Panc1 (cell line): ENCODE results near the gene CD163L1. TPM values are rescaled to one million over a fixed set of nuclear protein-coding genes. Genes with fewer than 3 reads are reported as not detected.

Source experiments
- ATAC-seq: fragments of 200-7000 bp; cut with Tn5 transposase; 2 replicates; pipeline ENCODE4 v1.9.1; 2020; ENCODE audit warnings: mild to moderate bottlenecking, moderate library complexity
- BruUV-seq: library from RNA; stranded (reverse); fragments of 400-500 nt; replicated peaks from 2 replicates; lab custom pipeline; 2021; lab: Mats Ljungman, UMichigan
- CTCF ChIA-PET: fragments of 300-600 bp; sonication (Branson Sonifier 250); formaldehyde crosslinking; loops from one replicate; lab custom pipeline; 2022; ENCODE audit warnings: antibody characterized with exemption; lab: Charles Lee
- POLR2A ChIA-PET: fragments of 300-600 bp; sonication (Branson Sonifier 250); formaldehyde crosslinking; loops from one replicate; lab custom pipeline; 2022; ENCODE audit warnings: antibody characterized with exemption; lab: Charles Lee
- DNase-seq: peaks from one replicate; pipeline ENCODE4 v3.0.0-alpha.2; 2010; ENCODE audit warnings: low read depth, low spot score
- H3K27ac ChIP-seq: 2 replicates; pipeline ENCODE4 v1.5.1; 2011; ENCODE audit warnings: mild to moderate bottlenecking, low read length, inconsistent platforms
- H3K27me3 ChIP-seq: fragments of 200-500 bp; sonication (Bioruptor generic); 2 replicates; pipeline ENCODE4 v1.6.0; 2014; ENCODE audit warnings: low read length, inconsistent platforms; ENCODE audit not compliant: control insufficient read depth, insufficient read depth
- H3K36me3 ChIP-seq: fragments of 200-500 bp; sonication (Bioruptor generic); 2 replicates; pipeline ENCODE4 v1.5.1; 2014; ENCODE audit warnings: inconsistent platforms, mild to moderate bottlenecking, low read length, moderate library complexity; ENCODE audit not compliant: control insufficient read depth, insufficient read depth
- H3K4me1 ChIP-seq: 2 replicates; pipeline ENCODE4 v1.5.1; 2011; ENCODE audit warnings: inconsistent platforms, mild to moderate bottlenecking, low read length, moderate library complexity; ENCODE audit not compliant: control insufficient read depth, insufficient read depth
- H3K4me3 ChIP-seq, 2 experiments: 2 replicates each; pipeline ENCODE4 v1.5.1; 2011 to 2012; ENCODE audit warnings: low read depth in 2 of 2, low read length in 2 of 2, mild to moderate bottlenecking in 2 of 2, inconsistent platforms in 1 of 2, moderate library complexity in 1 of 2
- H3K9me3 ChIP-seq: fragments of 200-500 bp; sonication (Bioruptor generic); 2 replicates; pipeline ENCODE4 v1.5.1; 2014; ENCODE audit warnings: low read depth, mild to moderate bottlenecking, inconsistent platforms, low read length, moderate library complexity; ENCODE audit not compliant: control insufficient read depth, insufficient read depth
- CTCF ChIP-seq: fragments of 450-650 bp; IDR thresholded peaks from 2 replicates; pipeline ENCODE4 v1.5.1; 2017; ENCODE audit warnings: mild to moderate bottlenecking
- POLR2AphosphoS5 ChIP-seq: IDR thresholded peaks from 2 replicates; pipeline ENCODE4 v1.6.1; 2012; ENCODE audit warnings: mild to moderate bottlenecking, low read depth, low read length, moderate library complexity
- SIN3A ChIP-seq: IDR thresholded peaks from 2 replicates; pipeline ENCODE4 v1.6.1; 2012; ENCODE audit warnings: low read depth, mild to moderate bottlenecking, low read length, moderate library complexity, borderline replicate concordance; ENCODE audit not compliant: insufficient read depth
- TCF7L2 ChIP-seq: IDR thresholded peaks from 2 replicates; pipeline ENCODE4 v1.6.1; 2011; ENCODE audit warnings: mild to moderate bottlenecking, low read depth, low read length, inconsistent platforms
- in situ Hi-C: cut with HindIII; loops from 2 replicates; pipeline ENCODE4 v1.10.0; 2016; ENCODE audit warnings: low sequenced_read_pairs, low pct_unique_long_range_greater_than_20kb
- intact Hi-C: fragments of 100-400 bp; cut with micrococcal nuclease; formaldehyde crosslinking; loops from one replicate; pipeline ENCODE4 v1.10.0; 2022; ENCODE audit not compliant: unreplicated experiment
- total RNA-seq: library from RNA; stranded (reverse); gene quantifications from one replicate; pipeline ENCODE4 v1.2.1, GENCODE V29; 2021; ENCODE audit not compliant: unreplicated experiment
- TF ChIP-seq, protein P1 (sequence below), 2 experiments: IDR thresholded peaks; 2 replicates each; pipeline ENCODE4 v1.6.1; 2011 to 2012; ENCODE audit warnings: low read depth in 2 of 2, control low read depth in 1 of 2, low read length in 1 of 2, mild to moderate bottlenecking in 1 of 2, moderate library complexity in 1 of 2; ENCODE audit not compliant: insufficient read depth in 1 of 2

The CD163L1 gene
- total RNA-seq, 1 experiment from 2014 or later: not detected

DNA sequence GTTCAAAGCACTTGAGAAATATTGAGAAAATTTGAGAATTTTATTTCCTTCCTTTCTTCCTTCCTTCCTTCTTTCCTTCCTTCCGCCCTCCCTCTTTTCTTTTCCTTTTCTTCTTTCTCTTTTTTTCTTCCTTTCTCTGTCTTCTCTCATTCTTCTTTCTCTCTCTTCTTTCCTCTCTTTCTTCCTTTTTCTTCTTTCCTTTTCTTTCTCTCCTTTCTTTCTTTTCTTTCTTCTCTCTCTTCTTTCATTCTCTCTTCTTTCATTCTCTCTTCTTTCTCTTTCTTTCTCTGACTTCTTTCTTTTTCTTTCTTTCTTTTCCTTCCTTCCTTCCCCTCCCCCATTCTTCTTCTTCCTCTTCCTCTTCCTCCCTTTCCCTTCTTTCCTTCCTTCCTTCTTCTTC lies 44.9 kb downstream of the CD163L1 start:
- ATAC-seq: no peak
- in situ Hi-C loops (no loop called here), intact Hi-C loops (no loop called here)
- Histone ChIP-seq H3K27ac (no peak overlapping the region), H3K4me1 (no peaks in the 10 kb centered on the region), H3K4me3 (no peak overlapping the region), H3K27me3 (no peaks in the 10 kb centered on the region), H3K36me3 (no peaks in the 10 kb centered on the region), H3K9me3 (no peaks in the 10 kb centered on the region)
- DNase-seq: no peak
- ChIA-PET POLR2A (no interaction called here), CTCF (no interaction called here)
- TF ChIP-seq CTCF: no peak
- TF ChIP-seq POLR2AphosphoS5: no peak
- TF ChIP-seq SIN3A: no peak
- TF ChIP-seq TCF7L2: no peak
- no TSS peak for BruUV-seq

- Histone ChIP-seq H3K4me1 (no peaks in the 10 kb centered on the region), H3K27ac (no peak overlapping the region), H3K9me3 (no peaks in the 10 kb centered on the region), H3K4me3 (no peak overlapping the region), H3K27me3 (no peaks in the 10 kb centered on the region), H3K36me3 (no peaks in the 10 kb centered on the region)
- CTCF ChIA-PET: no interaction called here
- in situ Hi-C loops (no loop called here), intact Hi-C loops (no loop called here)
- TF ChIP-seq, protein P1, sequence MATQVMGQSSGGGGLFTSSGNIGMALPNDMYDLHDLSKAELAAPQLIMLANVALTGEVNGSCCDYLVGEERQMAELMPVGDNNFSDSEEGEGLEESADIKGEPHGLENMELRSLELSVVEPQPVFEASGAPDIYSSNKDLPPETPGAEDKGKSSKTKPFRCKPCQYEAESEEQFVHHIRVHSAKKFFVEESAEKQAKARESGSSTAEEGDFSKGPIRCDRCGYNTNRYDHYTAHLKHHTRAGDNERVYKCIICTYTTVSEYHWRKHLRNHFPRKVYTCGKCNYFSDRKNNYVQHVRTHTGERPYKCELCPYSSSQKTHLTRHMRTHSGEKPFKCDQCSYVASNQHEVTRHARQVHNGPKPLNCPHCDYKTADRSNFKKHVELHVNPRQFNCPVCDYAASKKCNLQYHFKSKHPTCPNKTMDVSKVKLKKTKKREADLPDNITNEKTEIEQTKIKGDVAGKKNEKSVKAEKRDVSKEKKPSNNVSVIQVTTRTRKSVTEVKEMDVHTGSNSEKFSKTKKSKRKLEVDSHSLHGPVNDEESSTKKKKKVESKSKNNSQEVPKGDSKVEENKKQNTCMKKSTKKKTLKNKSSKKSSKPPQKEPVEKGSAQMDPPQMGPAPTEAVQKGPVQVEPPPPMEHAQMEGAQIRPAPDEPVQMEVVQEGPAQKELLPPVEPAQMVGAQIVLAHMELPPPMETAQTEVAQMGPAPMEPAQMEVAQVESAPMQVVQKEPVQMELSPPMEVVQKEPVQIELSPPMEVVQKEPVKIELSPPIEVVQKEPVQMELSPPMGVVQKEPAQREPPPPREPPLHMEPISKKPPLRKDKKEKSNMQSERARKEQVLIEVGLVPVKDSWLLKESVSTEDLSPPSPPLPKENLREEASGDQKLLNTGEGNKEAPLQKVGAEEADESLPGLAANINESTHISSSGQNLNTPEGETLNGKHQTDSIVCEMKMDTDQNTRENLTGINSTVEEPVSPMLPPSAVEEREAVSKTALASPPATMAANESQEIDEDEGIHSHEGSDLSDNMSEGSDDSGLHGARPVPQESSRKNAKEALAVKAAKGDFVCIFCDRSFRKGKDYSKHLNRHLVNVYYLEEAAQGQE (IDR thresholded peaks at IDR 0.05; ENCODE audit: insufficient read depth in 1 of 2, low read depth in 2 of 2, low read length in 1 of 2): no peak
- no peak for TF ChIP-seq SIN3A
- TF ChIP-seq CTCF: no peak
- no peak for TF ChIP-seq POLR2AphosphoS5
- DNase-seq: no peak
- POLR2A ChIA-PET: no interaction called here
- ATAC-seq: no peak
- BruUV-seq: no TSS peak
Observed at GRCh38 chr12:7396418-7396817, 47.5 kb downstream of the CD163L1 start.
